NB4 (cell line): Measurements from ENCODE around the gene KIRREL2.

Experiments used
- CTCF ChIP-seq: IDR thresholded peaks from one replicate; pipeline ENCODE4 v1.5.1; 2012; ENCODE audit warnings: low read depth, low read length
- MYC ChIP-seq: IDR thresholded peaks from 2 replicates; pipeline ENCODE4 v1.6.1; 2011; ENCODE audit warnings: low read depth, low read length

- no peak for TF ChIP-seq CTCF
- TF ChIP-seq MYC: no peak
These were observed 41.7 kb downstream of the KIRREL2 start for GRCh38 chr19:35898499-35898809.
